GM12875 (cell line): ENCODE results near the gene LDB2.

Experiments
- H3K4me3 ChIP-seq: one replicate; pipeline ENCODE4 v1.5.1; 2011; ENCODE audit warnings: low read depth, low read length, control low read depth
- TF ChIP-seq, protein P1 (sequence below): IDR thresholded peaks from 2 replicates; pipeline ENCODE4 v1.5.1; 2011; ENCODE audit warnings: low read depth, mild to moderate bottlenecking, control low read depth, inconsistent platforms, low read length, moderate library complexity, borderline replicate concordance; ENCODE audit not compliant: insufficient read depth

The LDB2 gene

DNA sequence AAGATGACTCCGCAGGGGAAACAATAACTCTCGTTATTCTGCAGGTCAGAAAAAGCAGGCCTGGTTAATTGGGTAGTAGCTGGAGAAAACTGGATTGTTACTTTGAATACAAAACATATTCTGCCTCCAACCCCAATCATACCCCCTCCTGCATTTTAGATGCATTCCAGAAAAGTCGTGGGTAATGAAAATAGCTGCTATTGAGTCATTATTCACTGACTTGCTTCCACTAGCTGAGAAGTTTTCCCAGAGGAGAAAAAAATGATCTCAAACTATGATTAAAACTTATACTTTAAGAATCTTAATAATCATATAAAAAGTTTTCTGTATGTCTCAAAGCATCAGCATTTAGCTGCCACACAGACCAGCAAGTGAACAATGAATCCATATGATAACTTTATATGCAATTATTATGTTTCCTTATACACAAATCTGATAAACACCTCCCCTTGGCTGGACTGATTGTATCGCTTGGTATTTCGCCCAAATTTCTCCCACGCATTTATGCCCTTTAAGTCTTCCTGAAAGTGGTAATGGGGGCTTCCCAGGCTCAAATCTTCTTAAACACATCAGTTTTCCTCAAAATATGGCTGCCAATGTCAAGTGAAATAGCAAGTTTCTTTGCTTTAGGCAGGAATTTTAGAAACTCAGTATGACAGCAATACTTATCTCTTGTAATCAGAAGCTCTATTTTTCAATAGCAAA, 181.0 kb downstream of the LDB2 start:
- no peak overlapping the region for H3K4me3 ChIP-seq
- TF ChIP-seq, protein P1, sequence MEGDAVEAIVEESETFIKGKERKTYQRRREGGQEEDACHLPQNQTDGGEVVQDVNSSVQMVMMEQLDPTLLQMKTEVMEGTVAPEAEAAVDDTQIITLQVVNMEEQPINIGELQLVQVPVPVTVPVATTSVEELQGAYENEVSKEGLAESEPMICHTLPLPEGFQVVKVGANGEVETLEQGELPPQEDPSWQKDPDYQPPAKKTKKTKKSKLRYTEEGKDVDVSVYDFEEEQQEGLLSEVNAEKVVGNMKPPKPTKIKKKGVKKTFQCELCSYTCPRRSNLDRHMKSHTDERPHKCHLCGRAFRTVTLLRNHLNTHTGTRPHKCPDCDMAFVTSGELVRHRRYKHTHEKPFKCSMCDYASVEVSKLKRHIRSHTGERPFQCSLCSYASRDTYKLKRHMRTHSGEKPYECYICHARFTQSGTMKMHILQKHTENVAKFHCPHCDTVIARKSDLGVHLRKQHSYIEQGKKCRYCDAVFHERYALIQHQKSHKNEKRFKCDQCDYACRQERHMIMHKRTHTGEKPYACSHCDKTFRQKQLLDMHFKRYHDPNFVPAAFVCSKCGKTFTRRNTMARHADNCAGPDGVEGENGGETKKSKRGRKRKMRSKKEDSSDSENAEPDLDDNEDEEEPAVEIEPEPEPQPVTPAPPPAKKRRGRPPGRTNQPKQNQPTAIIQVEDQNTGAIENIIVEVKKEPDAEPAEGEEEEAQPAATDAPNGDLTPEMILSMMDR: no peak

DNA sequence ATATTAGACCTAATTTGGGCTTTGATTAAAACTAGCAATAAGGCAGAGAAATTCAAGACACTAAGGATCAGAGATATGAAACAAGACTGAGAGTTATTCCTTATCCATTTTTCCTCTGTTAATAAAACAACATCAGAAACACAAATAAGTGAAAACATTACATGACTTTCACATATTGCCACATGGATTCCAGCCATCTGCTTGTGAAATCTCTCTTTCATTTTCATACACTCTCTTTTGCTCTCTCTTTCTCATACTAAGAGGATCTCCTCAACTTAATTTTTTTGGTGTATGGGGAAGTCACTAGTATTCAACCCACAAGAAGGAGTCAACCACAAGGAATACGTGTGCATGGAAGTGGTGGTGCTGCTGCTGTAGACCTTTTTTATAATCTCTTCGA, 183.0 kb downstream of the LDB2 start:
- no peak overlapping the region for H3K4me3 ChIP-seq
- TF ChIP-seq, protein P1: no peak

DNA sequence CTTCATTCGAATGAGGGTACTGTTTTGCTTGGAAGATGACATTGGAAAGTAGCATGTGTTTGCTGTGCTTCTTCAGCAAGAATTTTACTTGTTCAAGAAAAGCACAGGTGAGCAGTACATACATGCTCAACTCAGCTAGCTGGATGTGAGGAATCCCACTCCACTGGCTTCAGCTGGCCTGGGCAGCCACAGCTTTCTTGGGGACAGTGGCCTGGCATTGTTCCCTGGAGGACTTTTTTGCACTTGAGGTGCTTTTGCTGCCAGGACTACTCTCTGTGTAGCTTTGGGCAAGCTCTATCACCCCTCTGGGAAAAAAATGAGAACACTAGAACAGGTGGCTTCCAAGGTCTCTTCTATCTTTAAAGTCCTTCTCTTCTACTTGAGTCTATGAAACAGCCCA, 184.3 kb downstream of the LDB2 start:
- no peak overlapping the region for H3K4me3 ChIP-seq
- TF ChIP-seq, protein P1: no peak

DNA sequence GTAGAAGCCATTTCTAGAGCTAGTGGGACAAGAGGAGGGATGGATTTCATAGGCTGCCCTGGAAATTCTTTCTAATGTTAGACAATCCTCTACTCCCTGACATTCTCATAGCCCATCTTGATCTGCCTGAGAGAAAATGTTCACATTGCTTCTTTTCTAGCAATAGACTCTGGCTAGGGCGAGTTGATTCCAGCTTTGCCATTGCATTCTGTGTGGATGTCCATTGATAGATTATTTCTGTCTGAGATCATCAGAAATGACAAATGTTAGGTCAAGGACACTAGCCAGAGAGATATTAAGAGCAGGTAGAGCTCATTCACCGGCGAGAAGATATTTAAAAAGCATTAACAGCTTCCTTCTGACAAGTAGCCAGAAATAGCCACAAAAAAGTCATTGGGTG, 184.7 kb downstream of the LDB2 start:
- no peak overlapping the region for H3K4me3 ChIP-seq
- TF ChIP-seq, protein P1: no peak

DNA sequence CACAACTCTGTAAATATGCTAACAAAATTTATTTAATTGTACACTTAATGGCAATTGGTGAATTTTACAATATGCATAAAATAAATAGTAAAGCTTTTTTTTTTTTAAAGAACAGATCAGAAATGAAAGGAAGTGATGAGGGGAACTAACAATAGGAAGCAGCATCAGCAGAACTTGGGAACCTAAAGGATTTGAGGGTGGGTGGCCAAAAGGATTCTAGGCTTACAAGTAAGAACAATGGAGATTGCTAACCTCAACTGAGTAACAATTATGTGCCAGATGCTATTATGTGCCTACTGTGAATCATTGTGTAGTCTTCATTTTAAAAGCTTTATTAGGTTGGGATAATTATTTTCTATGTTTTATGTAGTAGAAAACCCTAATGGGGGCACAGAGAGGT, 185.2 kb downstream of the LDB2 start:
- TF ChIP-seq, protein P1: no peak
- H3K4me3 ChIP-seq: no peak overlapping the region

DNA sequence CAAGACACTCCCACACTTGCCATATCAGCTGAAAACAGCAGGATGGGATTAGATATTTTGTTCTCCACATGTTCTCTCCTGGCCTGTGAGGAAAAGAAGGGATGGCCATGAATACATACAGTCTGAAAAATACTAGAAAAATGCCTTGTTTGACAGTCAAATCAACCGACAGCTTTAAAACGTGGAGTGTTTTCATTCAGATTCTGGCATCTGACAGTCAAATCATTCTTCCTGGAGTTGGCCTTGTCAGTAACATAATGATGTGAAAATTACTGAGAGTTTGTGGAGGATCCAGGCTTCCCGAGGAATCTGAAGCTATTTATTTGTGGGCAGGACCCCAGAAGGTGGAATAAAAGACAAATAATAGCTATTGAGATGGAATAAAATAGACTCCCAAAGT, 188.2 kb downstream of the LDB2 start:
- H3K4me3 ChIP-seq: no peak overlapping the region
- TF ChIP-seq, protein P1: no peak

DNA sequence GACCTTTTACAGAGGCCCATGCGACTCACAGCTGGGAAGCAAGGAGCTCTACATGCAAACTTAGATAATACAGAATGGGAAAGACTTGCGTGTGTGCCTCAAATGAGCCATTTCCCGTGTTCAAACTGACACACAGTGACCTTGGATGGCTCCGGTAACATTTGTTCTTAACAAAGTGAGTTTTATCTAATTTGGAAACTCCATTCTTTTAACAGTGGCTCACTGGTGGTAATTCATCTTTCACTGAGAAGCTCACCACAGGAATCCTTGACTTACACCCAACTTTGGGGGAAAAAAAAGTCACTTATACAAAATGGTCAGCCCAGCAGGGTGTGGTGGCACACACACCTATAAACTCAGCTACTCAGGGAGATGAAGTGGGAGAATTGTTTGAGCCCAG, 190.6 kb downstream of the LDB2 start:
- TF ChIP-seq, protein P1: no peak
- H3K4me3 ChIP-seq: no peak overlapping the region
